Measurements from ENCODE around the gene MYO3B. TPM values are rescaled to one million over a fixed set of nuclear protein-coding genes. Genes with fewer than 3 reads are reported as not detected.

MYO3B gene
- total and polyA plus RNA-seq, 7 donors: 0.34 TPM; not detected in 6

GRCh38 chr2:170244555-170244954 is 66.6 kb downstream of the MYO3B start:
- DNase-seq: no peak
- 72 to 82% methylated on average over 4 of the region's 4 CpGs for WGBS, 2 donors
- Histone ChIP-seq H3K36me3 (no peaks in the 10 kb centered on the region), H3K27ac (no peak overlapping the region), H3K9me3 (no peaks in the 10 kb centered on the region), H3K4me3 (no peak overlapping the region), H3K27me3 (no peaks in the 10 kb centered on the region), H3K4me1 (no peaks in the 10 kb centered on the region)
- intact Hi-C loops (cut with DNase I): no loop called here
- TF ChIP-seq POLR2AphosphoS5 (IDR thresholded peaks at IDR 0.05) (no peak), EP300 (IDR thresholded peaks at IDR 0.05) (no peak), POLR2A (IDR thresholded peaks at IDR 0.05) (no peak), CTCF (IDR thresholded peaks at IDR 0.05) (no peak)

- intact Hi-C loops (cut with DNase I): no loop called here
- Histone ChIP-seq H3K4me3 (no peak overlapping the region), H3K9me3 (no peaks in the 10 kb centered on the region), H3K27me3 (no peaks in the 10 kb centered on the region), H3K4me1 (no peaks in the 10 kb centered on the region), H3K27ac (no peak overlapping the region), H3K36me3 (no peaks in the 10 kb centered on the region)
- 85 to 92% methylated on average over 3 of the region's 3 CpGs for WGBS, 2 donors
- no peak for DNase-seq
- TF ChIP-seq EP300 (IDR thresholded peaks at IDR 0.05) (no peak), CTCF (IDR thresholded peaks at IDR 0.05) (no peak), POLR2AphosphoS5 (IDR thresholded peaks at IDR 0.05) (no peak), POLR2A (IDR thresholded peaks at IDR 0.05) (no peak)
Measured at GRCh38 chr2:170245312-170245711, 67.4 kb downstream of the MYO3B start.

- no peaks in the 10 kb centered on the region for H3K4me1 ChIP-seq
- H3K27me3 ChIP-seq: no peaks in the 10 kb centered on the region
- H3K9me3 ChIP-seq: no peaks in the 10 kb centered on the region
- WGBS, 2 donors: 87 to 92% methylated on average over 3 of the region's 3 CpGs
- H3K27ac ChIP-seq: no peak overlapping the region
- intact Hi-C loops (cut with DNase I): no loop called here
- H3K36me3 ChIP-seq: no peaks in the 10 kb centered on the region
- no peak overlapping the region for H3K4me3 ChIP-seq
- TF ChIP-seq CTCF (IDR thresholded peaks at IDR 0.05) (no peak), POLR2AphosphoS5 (IDR thresholded peaks at IDR 0.05) (no peak), POLR2A (IDR thresholded peaks at IDR 0.05) (no peak), EP300 (IDR thresholded peaks at IDR 0.05) (no peak)
- no peak for DNase-seq
Measured at GRCh38 chr2:170247333-170247732, 69.4 kb downstream of the MYO3B start.

- no peaks in the 10 kb centered on the region for H3K27me3 ChIP-seq
- H3K36me3 ChIP-seq: no peaks in the 10 kb centered on the region
- H3K4me3 ChIP-seq: no peak overlapping the region
- WGBS, 2 donors: 86 to 97% methylated on average over 1 of the region's 1 CpG
- TF ChIP-seq EP300 (IDR thresholded peaks at IDR 0.05) (no peak), CTCF (IDR thresholded peaks at IDR 0.05) (no peak), POLR2AphosphoS5 (IDR thresholded peaks at IDR 0.05) (no peak), POLR2A (IDR thresholded peaks at IDR 0.05) (no peak)
- no peaks in the 10 kb centered on the region for H3K4me1 ChIP-seq
- no peak overlapping the region for H3K27ac ChIP-seq
- DNase-seq: no peak
- intact Hi-C loops (cut with DNase I): no loop called here
- H3K9me3 ChIP-seq: no peaks in the 10 kb centered on the region
Measured at GRCh38 chr2:170247882-170248393, 70.0 kb downstream of the MYO3B start.

Measured in sigmoid colon (tissue), 7 donors.